ENCODE measurements around the gene RTL10.

The RTL10 gene

DNA sequence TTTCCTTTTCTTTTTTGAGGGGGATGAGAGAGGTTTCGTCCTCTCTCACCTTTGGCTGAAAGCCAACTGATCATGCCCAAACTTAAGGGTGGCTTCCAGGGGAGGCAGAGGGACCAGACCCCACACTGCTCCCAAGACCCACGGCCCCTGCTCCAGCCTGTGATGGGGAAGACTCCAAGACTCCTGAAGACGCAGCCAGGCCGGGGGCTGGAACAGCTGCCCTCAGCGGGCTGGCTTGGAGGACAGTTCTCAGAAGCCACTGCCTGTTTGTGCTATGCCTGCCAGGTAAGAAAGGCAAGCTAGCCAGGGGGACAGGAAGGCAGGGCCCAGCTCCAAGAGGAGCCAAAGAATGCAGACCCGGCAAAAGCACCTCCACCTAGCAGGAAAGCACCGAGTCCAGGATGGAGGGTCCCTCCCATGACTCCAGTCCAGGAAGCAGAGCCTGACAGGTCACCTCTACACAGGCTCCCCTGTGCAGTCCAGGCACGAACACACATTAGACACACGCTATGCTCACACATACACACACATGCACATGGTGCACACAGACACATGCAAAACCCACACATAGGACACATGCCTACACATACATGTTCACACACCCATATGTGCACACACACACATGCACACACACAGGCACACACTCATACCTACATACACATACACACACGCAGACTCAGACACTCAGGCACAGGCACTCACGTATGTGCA is 31.3 kb downstream of the RTL10 start:
- no peak for DNase-seq (ENCODE audit: low read depth)

DNA sequence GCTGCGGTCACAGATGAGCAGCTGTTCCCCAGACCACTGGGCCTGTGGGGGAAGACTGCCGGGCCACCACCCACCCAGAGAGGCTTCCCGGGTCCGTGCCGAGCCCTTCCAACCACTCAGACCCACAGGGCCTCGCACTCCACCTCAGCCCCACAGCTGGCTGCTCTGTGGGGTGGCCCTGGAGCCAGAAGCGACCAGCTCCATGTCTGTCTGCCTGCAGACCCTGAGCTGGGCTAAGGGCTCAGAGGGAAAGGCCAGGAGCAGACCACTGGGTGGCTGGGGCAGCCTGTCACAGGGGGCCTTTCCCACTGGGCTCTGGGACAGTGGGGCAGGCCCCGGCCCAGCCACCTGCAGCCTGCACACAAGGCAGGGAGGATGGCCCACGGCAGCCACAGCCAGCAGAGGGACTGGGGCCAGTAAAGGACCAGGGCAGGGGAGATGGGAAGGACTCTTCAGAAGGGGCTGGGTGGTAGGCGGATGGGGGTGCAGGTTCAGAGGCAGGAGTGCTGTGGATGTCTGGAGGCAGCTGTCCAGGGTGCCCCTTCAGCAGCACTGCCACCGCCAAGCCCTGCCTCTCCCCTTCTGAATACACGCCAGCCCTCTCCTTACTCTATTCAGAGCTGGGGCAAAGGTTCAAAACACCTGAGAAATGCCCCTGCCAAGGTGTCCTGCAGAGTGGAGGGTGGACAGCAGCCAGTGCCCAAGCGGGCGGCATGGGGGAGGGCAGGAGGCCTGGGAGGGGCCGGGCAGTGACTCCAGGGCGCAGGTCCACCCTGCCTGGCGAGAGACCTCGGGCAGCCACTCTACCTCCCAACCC is 32.2 kb downstream of the RTL10 start:
- DNase-seq (ENCODE audit: low read depth) = no peak

DNA sequence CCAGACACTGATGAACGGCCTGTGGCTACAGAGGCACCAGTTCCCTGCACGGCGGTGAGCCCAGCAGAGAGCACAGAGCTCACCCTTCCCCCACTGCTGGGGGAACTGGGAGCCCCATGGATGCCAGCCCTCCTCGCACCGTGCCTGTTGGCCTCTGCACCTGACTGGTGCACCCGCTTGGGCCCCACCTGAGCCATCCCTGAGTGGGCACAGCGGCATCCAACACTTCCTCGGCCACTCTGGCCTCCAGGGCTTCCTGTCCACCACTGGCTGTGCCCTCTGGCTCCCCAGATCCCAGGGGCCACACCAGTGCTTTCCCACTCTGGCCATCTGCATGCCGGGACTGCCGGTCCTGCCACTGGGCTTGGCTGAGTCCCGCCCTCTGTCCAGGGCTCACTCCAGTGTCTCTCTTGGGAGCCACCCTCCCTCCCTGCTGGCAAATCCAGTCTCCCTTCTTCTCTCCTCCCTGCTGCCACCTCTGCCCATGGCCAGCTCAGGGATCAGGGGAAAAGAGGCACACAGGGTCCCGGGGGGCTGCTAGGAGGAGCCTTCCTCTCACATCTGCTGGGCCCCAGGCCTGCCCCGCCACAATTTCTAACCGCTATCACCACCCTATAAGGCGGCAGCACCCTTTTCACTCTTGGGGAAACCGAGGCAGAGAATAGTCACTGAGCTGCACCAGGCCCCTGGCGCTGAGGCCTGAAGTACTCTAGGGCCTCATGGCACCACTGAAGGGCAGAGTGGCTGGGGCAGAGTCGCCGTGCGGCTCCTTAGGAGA is 33.0 kb downstream of the RTL10 start:
- DNase-seq (ENCODE audit: low read depth) = no peak

DNA sequence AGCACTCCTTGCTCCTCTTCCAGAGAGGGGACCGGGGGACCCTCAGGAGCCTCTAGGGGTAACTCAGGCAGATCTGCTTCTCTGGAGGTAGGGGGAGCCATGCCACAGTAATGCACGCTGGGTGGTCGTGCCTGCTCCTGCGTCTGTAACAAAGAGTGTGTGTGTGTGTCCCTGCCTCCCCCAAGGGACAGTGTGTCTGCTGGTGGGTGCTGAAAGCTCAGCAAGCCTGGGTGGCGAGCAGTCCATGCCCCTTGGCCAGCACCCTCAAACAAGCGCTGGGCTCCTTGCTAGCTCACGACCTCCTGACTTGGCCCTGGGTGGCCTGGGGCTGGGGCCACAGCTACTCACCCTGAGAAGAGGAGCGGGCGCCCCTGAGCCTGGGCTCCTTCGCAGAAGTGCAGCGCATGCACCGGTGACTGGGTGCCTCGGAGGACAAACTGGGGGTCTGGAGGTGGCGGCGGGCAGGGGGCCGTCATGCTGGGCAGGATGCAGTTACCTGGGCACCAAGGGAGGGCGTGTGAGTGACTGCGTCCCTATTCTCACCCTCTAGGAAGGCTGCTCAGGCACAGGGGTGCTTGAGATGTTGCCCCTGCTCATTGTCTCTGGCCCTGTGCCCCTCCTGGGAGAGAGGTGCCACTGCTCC is 33.7 kb downstream of the RTL10 start:
- no peak for DNase-seq (ENCODE audit: low read depth)

DNA sequence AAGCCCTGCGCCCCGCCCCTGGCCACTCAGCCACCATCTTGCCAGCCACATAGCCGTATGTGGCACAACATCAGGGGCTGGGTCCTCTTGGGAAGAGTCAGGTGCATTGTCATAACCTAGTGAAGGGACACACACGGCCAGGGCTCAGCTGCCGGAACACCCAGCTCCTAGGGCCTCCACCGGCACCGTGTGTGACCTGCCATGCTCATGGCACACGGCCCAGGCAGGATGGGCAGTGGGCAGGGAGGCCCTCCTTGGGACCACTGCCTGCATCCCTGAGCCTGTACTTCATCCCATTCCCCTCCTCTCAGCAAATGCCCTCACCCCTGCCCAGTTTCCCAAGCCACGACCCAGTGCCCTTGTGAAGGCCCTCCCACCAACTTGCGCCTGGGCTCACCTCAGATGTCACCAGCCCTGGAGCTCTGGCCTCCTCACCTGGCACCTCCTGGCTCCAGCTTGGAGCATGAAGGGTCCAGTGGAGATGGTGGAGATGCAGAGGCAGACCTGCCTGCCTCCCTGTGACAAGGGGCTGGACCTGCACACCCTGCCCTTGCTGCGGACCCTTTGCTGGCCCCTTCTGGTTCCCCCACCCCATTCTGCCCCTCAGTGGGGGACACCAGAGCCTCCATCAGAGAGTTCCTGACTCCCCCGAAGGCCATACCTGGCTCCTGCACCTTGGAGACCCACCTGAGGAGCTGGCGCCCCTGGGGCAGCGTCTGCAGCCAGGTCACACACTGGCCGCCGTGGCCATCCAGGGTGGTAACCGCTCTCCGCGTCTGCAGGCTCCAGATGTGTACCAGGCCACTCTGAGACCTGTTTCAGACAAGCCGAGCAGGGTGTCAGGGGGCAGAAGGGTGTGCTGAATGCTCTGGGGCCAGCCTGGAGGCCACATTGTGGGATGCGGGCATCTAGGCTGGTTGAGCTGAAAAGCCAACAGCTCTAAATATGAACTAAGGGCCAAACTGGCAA is 34.5 kb downstream of the RTL10 start:
- no peak for DNase-seq (ENCODE audit: low read depth)

DNA sequence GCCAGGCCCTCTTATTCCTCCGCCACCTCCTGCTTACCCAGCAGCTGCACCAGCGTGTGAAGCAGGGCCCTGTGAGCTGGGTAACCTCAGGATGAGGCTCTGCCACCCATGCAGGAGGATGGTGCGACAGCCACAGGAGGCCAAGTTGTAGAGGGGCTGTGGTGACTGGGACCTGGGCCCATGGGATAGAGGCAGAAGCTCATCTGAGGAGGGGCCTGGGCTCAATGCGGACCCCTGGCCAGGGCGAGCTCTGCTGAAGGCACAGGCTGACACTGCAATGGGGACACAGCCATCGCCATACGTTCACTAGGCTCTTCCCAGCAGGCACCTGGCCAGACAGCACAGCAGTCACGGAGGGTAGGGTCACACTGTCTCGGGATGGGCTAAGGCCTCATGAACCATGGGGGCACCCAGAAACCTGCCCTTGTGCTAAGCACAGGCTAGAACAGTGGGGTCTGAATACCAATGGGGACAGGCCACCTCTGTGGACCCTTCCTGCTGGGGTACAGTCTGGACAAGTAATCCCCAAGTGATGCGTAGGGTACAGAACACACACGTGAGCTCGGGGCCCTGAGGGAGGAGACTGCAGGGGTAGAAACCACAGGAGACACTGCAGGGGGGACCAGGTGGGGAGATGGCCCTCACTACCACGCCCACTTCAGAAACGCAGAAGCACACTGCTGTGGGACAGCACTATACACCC is 35.3 kb downstream of the RTL10 start:
- DNase-seq (ENCODE audit: low read depth) = no peak

DNA sequence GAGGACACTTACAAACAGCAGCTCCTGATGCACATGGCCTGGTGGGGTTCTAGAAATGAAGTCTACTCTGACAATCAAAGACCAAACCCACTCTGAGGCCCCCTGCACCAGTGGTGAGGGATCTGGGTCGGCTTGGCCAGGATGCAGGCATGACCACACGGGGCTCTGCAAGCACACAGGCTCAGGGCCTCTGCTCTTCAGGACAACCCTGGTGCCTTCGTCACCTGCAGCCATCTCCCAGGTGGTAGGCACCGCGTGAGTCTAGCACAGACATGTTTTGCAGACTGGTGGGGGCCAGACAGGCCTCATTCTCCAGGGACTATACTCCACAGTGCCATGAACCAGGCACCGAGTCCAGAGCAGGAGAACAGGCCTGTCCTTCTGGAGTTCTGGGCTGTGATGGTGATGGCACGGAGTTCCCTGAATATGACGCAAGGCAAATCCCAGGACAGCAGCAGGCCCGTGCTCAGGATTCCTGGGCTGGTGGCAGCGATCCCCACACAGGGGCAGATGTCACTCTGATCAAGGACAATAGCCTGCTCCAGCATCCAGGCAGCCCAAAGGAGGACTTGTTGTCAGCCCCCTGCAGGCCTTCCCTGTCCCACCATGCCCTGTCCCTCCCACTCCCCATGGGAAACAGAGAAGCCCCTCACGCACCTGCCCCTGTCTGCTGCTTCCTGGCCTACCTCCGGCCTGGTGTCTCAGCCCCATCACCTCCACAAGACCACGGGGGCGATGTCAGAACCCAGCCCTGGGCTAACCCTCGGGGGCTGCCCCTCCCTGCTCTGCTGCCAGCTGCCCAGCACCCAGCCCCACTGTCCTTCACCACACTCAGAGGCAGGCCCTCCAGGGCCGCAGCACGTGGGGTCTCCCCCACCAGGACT is 36.1 kb downstream of the RTL10 start:
- no peak for DNase-seq (ENCODE audit: low read depth)

DNA sequence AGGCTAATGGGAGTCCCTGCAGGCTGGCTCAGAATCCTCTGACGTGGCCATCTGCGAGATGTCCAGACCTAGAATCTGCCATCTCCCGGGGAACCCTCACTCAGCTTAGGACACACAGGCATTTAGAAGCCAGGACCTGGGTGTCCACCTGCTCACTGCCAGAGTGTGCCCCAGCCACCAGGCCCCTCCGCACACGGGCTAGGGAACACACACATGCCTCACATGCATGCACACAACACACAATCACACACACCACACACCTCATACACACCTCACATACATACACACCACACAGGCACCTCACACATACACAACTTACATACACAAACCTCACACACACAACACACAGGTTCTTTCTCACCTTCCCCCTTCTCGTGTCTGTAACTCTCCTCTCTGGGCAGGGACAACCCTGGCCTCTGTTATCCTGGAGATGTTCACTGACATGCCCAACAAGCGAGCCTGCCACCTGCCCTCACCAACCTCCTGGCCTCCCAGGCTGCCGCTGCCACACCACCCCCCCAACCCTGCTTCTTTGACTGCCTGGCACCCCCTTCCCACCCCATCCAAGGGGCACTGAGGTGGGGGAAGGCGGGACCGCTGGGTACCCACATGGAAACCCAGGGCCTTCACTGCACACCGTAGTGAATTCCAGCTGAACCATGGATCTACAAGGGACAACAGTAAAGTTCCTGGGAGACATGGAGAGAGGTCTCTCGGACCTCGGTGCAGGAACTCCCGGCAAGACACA is 38.1 kb downstream of the RTL10 start:
- DNase-seq (ENCODE audit: low read depth) = no peak

DNA sequence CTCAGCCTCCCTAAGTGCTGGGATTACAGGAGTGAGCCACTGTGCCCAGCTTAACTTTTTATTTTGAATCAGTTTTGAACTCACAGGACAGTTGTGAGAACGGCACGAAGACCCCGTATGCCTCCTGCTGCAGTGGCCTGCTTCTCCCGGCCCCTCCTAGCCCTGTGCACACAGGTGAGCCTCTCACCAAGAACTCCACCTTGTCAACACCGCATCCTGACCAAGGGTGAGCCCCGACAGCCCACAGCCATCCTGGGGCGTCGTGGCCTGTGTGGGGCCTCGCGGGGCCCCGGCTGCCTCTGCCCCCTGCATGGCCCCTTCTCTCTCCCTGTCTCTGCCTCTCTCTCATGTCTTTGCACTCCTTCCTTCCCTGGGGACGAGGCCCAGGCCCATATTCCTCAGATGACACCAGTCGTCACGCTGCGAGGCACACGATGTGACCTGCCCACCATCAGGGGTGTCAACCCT is 38.8 kb downstream of the RTL10 start:
- DNase-seq (ENCODE audit: low read depth) = no peak

DNA sequence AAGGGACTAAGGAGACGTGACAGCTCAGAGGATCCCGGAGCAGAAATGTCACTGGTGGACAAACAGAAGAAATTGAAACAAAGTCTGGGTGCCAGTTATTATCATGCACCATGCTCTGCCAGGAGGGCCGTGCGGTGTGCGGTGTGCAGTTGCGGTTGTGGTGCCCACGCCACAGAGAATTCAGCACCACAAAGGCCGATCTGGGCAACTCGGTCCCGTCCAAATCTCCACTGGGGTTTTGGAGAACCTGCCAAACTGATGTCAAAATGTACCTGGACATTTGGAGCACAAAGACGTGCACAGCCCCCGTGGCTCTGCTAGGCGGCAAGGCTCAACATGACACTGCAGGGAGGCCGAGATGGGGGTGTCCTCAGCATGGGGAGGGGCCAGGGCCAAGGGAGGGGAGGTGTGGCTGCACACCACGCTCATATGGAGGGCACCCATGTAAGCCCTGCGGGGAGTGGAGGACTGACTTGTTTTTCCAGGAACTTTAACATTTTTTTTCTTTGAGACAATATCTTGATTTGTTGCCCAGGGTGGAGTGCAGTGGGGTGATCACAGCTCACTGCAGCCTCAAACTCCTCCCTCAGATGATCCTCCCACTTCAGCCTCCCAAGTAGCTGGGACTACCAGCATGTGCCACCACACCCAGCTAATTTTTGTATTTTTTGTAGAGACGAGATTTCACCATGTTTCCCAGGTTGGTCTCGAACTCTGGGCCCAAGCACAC is 39.4 kb downstream of the RTL10 start:
- DNase-seq (ENCODE audit: low read depth) = no peak

DNA sequence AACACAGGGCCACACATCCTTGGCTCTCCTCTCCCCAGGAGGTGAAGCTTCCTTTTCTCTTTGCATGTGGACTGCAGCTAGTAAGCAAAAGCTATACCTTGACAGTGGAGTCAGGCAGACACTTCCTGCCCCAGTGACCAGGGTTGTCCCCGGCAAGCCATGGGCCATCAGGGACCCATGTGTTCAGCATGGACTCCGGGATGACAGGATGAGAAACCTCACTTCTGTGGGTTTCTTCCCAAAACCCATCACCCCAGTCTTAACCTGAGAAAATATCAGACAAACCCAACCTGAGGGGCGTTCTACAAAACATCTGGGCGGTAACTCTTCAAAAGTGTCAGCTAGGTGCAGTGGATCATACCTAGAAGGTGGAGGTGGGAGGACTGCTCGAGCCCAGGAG is 40.2 kb downstream of the RTL10 start:
- DNase-seq (ENCODE audit: low read depth) = no peak

DNA sequence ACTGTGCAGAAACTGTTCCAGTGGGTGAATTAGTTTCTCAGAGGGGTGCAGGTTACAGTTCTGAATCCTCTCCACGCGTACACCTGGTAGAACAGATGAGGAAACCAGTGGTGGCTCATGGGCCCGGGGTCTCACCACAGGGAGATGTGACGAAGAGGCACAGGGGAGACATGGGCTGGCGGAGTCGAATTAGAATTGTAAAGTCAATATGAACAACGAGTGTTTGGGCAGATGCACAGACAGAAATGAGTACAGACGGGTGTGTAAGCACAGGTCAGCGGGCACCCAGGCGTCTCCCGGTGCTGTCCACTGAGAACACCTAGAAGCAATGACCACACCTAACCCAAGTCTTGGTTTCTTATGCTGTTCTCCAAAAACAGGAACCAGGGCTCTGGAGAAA is 41.8 kb downstream of the RTL10 start:
- DNase-seq (ENCODE audit: low read depth) = no peak

DNA sequence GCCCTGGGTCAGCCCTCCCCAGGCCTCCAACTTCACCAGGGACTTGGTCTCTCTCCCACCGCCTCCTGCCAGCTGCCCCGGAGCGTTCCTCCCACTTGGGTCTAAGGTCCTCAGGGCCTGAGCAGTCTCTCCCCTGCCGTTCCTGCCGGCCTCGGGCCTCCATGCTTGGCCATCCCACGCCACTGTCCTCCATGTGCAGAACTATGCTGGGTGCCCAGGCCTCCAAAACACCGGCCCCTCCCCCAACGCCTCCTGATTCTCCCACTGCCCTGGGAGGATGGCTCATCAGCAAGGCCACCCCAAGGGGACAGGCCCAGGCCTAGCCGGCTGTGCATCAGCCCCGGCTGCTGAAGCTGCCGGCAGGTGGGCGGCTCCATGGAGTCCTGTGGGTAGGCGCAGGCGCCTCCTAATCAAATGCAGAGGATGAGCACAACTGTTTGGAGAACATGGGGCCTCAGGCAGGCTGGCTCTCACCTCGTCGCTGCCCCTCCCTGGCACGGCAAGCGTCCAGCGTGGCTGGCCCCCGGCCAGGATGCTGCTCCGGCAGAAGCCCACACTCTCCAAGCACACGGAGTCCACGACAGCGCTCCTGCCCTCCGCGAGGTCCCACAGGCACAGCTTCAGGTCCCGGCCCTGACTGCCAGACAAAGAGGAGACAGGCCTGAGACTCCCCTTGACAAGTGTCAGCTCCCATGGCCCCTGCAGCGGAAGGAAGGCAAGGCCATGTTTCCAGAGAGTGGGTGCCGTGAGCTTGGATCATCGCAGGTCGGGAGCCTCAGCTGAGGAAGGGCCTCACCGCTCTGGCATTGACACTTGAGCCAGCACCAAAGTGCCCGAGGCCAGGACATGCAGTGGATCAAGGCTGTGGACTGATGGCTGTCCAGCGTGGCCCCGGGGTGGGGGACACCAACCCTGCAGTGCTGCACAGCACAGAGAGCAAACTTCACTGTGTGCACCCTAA is 42.6 kb downstream of the RTL10 start:
- DNase-seq (ENCODE audit: low read depth) = no peak

DNA sequence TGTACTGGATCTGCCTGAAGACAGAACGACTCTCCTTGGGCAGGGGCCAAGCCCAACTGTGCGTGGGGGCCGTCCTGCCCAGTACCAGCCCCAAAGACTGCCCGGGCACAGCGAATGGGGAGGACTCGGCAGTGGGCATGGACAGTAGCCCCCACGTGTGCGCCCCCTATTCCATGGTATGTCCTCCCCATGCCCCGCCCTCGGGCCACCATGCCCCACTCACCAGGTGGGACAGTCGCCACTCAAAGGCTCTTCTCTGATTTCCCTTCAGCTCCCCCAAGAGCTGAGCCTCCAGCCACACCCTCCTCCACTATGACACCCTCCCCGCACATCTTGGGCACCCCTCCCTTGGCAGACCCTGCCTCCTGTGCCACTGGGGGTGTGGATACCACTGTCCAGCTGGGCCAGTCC is 43.5 kb downstream of the RTL10 start:
- DNase-seq (ENCODE audit: low read depth) = no peak

DNA sequence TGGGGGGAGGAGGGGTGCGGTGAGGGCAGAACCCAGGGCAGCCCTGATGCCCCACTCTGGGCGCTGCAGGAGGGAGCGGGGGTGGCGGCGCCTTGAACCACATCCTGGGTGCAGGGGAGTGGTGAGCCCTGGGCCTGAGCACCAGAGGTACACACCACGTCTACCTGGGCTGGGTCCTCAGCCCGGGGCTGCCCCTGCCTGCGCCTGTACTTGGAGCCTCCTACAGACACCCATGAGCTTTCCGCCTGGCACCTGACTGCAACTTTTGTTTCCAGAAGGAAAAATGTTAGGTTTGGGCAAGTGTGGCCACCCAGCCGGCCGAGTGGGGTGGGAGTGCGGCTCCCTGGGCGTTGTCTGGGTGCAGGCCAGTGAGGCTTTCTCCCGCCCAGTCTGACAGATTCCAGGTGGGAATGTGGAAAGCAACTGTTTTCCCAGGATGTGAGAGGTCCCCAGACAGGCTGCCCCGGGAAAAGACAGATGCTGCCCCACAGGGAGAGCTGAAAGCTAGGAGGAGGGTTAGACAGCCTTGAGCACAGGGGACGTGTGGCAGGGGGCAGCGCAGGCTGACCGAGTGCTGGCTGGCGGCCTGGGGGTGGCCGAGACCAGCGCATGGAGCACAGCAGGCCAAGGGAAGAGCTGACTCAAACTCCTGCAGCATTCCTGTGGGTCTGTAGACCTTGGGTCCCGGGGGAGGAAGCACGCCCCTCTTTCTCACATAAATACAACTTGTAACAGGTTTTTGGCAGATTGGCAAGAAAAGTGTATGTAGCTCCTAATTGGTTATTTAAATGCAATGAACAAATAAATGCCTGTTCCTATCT is 44.1 kb downstream of the RTL10 start:
- no peak for DNase-seq (ENCODE audit: low read depth)

DNA sequence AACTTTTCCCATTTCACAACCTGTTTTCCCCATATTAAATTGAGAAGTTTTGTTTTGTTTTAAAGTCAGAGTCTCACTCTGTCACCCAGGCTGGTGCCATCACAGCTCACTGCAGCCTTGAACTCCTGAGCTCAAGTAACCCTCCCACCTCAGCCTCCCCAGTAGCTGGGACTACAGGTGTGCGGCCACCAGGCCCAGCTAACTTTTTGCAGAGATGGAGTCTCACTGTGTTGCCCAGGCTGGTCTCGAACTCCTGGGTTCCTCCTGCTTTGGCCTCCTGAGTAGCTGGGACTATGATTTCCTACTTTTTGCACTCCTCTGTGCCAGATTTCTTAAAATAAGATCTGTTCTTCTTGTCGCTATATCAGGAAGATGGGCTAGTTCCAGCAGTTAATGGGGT is 44.9 kb downstream of the RTL10 start:
- no peak for DNase-seq (ENCODE audit: low read depth)

Measured in activated gamma-delta T cell treated with anti-CD3 and anti-CD28 coated beads, Interleukin-2, amount 50 U/mL, for 16 hours (primary cell).